ENCODE data around the gene TMC6.
A peak's percentile ranks its signal among the peaks of the same experiment; 100 is the strongest.
"Not testable (repeated sequence)": the region's sequence is repeated elsewhere in the genome, so short reads cannot be mapped to it uniquely, and the experiment has no call there.

TMC6 gene, protein sequence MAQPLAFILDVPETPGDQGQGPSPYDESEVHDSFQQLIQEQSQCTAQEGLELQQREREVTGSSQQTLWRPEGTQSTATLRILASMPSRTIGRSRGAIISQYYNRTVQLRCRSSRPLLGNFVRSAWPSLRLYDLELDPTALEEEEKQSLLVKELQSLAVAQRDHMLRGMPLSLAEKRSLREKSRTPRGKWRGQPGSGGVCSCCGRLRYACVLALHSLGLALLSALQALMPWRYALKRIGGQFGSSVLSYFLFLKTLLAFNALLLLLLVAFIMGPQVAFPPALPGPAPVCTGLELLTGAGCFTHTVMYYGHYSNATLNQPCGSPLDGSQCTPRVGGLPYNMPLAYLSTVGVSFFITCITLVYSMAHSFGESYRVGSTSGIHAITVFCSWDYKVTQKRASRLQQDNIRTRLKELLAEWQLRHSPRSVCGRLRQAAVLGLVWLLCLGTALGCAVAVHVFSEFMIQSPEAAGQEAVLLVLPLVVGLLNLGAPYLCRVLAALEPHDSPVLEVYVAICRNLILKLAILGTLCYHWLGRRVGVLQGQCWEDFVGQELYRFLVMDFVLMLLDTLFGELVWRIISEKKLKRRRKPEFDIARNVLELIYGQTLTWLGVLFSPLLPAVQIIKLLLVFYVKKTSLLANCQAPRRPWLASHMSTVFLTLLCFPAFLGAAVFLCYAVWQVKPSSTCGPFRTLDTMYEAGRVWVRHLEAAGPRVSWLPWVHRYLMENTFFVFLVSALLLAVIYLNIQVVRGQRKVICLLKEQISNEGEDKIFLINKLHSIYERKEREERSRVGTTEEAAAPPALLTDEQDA

DNA sequence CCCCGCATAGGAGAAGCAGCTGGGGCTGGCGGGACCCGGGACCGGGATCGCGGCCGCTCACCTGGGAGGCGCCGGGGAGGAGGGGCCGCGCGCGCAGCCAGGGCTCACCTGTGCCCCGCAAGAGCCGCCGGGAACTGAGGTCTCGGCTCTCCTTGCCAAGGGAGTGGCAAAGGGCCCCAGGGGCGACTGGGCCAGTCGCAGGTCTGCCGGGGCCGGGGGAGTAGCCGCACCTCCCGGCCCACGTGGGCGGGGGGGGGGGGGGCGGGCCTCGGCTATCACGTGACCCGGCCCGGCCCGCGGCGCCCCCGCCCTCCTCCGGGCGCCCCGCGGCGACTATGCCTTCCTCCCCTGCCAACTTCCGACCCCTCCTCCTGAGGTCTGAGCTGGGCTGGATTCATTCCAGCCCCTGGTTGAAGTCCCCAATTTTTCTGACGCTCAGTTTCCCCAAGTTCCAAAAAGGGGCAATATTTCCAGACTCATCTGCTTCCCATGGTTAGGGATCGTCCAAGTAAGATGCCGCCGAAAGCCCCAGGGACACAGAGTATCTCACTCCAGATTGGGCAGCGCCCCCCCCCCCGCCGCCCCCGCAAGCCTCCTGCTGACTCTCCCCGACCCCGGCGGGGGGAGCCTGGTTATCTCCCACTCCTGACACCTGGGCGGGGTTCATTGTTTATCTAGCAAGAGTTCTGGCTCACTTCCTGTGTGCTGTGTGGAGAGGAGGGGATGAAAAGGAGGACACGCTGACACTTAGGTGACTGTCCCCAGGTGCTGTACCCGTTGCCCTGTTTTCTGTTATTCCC is at the start of gene TMC6:
TSS of gene TMC6 (minus strand) at position 205 of the 800 bp plus-strand sequence. CDS start 1,923 bp downstream, outside the sequence.
- peak; percentile 82 for DNase-seq

DNA sequence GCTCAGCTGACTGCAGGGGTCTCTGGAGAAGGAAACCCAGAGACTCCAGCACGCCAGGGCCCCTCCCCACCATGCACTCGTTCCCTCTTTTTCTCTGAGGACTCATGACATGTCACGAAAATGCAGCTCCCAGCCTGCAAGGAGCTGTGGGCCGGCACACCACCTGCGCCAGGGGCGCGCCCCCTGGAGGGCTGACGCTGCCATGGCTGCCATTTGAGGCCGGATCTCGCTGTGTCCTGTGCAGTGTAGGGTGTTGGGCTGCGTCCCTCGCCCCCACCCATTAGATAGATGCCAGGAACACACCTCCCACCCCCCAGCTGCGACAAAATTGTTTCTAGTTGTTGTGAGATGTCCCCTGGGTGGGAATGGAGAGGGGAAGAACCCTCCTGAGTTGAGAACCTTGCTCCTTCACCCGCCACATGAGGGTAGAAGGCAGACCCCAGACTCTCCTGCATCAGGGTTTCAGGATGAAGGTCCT is 48.0 kb upstream of the TMC6 start:
- peak; percentile 42 for DNase-seq

DNA sequence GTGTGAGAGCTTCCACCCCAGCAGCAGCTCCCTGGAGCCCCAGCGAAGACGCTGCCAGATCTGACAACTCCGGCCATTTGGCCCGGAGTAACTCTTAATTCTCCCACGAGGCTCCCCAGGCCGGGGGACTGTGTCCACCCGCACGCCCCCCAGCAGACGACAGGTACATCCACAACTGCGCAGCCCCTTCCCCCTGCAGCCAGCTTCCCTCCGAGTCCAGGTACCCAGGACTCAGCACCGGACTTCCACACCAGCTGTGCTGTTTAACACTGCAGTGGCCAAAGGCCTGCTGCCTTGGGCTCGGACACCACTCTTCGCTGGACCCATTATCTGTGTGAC is 47.1 kb upstream of the TMC6 start:
- no peak for DNase-seq

DNA sequence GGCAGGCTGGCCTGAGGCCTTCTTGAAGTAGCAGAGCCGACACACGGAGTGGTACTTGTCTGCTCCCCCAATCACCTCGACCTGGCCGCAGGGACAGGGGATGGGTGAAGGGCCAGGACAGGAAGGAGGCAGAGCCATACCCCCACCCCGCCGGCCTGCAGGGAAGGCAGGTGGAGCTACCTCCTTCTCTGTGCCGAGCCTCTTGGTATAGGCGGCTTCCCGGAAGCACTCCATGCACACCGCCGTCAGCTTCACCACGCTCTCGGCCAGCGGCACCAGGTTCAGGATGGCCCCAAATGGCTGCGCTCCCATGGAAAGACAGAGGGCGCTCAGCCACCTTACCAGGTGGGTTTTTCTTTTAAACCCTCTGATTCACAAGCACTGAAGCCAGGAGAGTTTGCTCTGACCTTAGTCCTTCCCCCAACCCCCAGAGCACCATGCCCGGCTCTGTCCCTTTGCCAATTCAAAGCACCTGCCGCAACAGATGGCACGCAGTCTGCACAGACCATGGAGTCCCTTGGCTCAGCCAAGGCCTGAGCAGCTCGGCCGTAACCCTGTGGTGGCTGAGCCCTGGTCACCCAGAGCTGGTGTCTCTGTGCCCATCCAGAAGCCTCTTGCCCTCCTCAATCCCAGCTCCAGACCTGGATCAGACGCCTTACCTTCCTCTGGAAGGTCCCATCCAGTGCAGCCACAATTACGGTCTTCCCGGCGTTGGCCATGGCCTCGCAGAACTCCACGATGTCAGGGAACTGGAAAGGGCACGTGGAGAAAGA is 46.5 kb upstream of the TMC6 start:
- DNase-seq: no peak

DNA sequence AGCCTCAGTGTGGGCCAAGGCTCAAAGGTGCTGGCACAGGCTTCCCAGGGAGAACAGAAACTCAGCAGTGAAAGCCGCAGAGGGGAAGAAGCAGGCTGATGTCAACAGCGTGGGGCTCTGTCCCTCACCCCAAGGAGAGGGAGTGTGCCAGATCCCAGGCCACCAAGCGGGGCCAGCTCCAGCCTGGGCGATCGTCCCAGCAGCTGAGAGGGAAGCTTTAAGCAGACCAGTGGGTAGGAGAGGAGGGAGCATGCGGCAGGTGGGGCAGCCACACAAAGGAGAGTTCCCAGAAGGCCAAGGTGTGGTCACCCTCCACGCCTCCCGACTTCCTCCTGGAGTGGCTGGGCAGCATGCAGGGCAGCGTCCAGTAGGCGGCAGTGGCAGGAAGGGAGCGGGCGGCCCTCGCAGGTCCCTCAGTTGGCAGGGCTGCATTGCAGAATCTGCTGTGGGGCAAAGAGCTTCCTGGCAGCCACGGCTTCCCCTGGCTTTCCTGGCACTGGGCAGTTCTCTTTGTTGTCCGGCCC is 45.9 kb upstream of the TMC6 start:
- DNase-seq: no peak

DNA sequence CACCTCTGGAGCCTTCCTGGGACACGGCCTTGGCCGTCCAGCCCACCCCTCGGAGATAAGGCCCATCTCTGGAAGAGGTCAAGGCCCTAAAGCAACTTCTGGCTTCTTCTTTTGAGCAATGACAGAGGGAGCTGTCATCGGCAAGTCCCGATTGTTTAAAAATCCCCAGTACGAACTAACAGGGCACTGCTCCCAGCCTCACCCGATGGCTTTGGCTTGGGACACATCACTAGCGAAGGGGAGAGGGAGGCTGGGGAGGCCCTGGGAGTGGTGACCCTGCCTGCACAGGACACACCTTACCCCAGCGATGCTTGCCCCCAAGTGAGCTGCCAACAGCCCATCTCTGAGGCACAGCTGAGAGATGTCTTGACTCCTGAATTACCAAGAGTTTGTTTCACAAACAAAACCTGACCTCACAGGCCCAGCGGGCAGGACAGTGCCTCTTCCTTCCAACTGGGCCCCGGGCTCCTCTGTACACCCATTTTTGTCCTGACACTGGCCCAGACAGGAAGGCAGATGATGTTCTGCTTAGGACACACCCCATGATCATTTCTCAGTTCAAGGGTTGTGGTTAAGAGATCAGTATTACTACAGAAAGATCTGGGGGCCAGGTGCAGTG is 44.7 kb upstream of the TMC6 start:
- no peak for DNase-seq

DNA sequence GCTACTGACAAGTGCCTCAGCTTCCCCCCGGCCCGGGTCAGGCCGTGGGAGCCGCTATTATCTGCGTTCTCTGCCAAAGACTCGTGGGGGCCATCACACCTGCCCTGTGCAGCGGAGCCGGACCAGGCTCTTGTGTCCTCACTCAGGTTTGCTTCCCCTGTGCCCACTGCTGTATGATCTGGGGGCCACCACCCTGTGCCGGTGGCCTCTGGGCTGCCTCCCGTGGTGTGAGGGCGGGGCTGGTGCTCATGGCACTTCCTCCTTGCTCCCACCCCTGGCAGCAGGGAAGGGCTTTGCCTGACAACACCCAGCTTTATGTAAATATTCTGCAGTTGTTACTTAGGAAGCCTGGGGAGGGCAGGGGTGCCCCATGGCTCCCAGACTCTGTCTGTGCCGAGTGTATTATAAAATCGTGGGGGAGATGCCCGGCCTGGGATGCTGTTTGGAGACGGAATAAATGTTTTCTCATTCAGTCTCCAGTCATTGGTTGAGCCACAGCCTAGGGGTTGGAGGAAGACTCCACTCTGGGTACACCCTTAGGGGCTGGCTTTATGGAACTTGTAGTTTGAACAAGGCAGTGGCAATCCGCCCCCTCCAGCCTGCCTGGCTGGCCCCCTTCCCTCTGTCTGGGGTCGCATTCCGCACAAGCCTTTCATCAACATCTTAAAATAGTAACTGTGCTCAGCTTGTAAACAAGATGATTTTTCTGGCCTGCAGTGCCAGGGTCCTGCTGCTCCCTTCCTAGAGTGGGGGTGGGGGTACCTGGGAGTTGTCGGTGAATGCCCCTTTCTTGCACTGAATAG is 43.9 kb upstream of the TMC6 start:
- no peak for DNase-seq

DNA sequence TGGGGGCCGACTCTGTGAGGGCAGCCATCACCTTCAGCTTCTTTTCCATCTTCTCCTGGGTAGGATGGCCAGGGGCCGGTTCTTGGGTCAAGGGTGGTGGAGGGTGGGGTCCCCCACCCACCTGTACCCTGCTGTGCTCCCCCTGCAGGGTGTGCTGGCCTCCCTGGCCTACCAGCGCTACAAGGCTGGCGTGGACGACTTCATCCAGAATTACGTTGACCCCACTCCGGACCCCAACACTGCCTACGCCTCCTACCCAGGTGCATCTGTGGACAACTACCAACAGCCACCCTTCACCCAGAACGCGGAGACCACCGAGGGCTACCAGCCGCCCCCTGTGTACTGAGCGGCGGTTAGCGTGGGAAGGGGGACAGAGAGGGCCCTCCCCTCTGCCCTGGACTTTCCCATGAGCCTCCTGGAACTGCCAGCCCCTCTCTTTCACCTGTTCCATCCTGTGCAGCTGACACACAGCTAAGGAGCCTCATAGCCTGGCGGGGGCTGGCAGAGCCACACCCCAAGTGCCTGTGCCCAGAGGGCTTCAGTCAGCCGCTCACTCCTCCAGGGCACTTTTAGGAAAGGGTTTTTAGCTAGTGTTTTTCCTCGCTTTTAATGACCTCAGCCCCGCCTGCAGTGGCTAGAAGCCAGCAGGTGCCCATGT is 43.2 kb upstream of the TMC6 start:
- DNase-seq: not testable (repeated sequence)

DNA sequence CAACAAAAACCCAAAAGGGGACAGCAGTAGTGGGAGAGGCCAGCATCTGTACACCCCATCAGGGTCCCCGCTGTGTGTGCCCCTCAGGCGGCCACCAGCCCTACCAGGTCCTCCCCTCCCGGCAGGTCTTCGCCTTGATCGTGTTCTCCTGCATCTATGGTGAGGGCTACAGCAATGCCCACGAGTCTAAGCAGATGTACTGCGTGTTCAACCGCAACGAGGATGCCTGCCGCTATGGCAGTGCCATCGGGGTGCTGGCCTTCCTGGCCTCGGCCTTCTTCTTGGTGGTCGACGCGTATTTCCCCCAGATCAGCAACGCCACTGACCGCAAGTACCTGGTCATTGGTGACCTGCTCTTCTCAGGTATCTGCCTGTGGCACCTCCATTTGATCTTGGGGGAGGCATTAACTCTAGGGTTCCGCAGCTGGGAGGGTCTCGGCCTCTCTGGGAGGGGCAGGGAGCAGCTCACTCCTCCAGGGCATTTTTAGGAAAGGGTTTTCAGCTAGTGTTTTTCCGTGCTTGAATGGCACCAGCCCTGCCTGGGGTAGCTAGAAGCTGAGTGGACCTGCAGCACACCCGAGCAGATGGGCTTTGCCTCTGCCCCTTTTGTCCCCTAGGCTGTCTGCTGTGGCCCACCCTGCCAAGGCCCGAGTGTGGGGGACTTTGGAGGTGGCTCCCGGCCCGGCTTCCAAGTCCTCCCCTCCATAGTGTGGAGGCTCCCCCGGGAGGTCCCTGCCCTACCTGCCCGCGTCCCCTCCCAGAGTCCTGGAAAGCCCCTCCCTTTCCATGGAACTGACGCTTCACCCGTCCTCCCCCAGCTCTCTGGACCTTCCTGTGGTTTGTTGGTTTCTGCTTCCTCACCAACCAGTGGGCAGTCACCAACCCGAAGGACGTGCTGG is 42.4 kb upstream of the TMC6 start:
- no peak for DNase-seq

DNA sequence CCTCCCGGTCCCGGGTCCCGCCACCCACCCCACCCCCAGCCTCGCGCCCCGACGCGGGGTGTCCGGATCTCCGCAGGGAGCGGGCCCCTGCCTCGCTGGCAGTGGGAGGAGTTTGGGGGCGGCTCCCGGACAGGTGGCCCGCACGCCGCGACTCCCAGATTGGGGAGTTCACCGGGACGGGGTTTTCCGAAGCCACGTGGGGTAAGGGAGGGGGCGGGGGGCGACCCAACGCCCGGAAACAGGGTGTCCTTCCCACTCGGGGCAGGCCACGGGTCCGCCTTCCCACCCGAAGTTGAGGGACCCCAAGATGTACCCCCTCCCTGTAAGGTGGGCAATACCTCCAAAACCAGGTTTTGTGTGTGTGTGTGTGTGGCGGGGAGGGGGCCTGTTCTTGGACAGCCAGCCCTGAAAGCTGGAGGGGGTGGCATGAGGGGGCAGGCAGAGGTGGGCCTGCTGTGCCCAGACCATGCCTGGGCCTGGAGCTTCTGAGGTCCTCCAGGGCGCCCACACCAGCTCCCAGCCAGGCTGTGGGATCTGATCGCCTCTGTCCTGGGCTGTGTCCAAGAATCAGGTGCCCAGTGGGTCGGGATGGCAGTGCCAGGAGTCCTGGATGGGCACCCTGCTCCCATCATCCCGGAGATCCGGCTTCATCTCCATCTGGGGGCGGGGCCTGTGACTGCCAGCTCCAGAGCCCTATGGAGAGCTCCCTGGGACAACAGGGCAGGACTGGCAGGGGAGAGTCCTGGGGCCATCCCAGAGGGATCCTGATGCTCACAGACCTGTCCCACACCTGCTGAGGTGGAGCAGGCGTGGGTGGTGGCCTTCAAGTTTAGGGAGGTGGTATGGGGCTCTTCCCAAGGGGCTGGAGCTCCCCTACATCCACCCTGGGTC is 40.6 kb upstream of the TMC6 start:
- no peak for DNase-seq

DNA sequence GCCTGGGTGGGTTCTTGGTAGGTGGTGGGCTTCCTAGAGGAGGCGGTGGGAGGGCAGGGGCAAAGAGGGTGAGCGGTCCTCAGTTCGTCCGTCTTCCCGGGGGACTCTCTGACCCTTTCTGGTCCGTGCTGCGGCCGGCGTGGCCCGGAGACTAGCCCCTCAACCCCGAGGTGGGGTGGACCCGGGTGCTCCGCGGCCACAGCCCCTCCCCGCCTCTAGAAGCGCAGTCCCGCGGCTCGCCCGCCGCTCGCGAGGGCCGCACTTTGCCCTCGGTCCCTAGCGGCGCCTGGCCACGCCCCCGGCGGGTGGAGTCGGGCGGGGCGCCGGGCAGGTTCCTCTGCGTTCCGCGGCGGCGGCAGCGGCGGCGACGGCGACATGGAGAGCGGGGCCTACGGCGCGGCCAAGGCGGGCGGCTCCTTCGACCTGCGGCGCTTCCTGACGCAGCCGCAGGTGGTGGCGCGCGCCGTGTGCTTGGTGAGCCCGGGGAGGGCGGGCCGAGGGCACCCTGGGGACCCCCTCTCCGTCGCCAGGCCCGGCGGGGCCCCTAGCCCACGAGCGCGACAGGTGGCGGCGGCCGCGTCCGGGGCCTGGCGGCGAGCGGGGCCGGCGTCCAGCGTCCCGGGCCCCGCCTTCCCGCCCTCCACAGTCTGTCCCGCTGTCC is 39.8 kb upstream of the TMC6 start, which contains the start of gene SYNGR2:
TSS of gene SYNGR2 (plus strand) at position 340 of the 661 bp plus-strand sequence. CDS start at position 376, 36 bp downstream.
- peak; percentile 77 for DNase-seq

DNA sequence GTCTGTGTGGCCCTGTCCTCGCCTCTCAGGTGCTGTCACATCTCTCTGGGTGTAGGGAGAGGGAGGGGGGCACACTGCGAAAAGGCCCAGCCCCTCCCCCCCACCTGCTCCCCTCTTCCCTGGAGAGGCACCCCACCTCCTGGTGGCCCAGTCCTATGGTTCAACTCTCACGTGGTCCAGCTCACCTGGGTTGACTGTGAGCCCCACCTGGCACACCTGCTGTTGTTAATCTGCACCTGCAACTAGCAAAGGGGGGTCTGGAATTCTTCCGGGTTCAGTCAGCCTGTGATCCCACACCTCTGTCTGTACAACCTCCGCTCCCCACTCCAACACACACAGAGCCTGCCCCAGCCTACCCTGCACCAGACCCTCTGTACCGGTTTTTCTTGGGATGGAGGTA is 37.9 kb upstream of the TMC6 start:
- DNase-seq: no peak

DNA sequence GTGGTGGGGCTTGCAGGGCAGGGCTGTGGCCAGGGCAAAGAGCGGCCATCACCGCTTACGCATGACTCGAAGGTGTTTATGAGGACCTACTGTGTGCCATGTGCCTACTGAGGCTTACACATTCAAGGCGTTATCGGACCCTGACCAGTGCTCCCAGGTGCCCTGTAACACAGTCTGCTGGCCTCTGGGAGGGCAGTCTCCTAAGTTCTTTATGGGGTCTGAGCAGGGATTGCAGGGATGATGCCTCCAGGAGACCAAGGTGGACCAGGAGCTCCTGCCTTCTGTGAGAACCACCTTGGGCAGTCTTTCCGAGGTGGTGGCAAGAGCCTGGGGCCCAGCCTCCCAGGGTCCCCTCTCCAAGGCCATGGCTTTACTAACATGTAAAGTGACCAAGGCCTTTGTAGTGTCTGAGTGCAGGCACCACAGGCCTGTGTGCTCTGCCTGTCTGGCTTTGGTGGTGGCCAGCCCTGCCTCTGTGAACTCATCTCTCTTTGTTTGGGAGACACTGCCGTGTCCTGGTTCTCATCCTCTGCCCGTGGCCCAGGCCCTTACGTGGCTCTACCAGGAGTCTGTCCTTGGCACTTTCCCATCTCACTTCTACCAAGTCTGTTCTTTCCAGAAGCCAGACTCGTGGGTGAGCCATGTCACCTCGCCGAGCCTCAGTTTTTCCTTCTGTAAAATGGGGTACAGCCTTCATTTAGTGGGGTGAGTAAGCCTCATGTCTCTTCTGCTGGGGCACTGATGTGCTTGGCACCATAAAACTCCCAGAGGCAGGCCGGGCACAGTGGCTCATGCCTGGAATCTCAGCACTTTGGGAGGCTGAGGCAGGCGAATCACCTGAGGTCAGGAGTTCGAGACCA is 36.4 kb upstream of the TMC6 start:
- no peak for DNase-seq

DNA sequence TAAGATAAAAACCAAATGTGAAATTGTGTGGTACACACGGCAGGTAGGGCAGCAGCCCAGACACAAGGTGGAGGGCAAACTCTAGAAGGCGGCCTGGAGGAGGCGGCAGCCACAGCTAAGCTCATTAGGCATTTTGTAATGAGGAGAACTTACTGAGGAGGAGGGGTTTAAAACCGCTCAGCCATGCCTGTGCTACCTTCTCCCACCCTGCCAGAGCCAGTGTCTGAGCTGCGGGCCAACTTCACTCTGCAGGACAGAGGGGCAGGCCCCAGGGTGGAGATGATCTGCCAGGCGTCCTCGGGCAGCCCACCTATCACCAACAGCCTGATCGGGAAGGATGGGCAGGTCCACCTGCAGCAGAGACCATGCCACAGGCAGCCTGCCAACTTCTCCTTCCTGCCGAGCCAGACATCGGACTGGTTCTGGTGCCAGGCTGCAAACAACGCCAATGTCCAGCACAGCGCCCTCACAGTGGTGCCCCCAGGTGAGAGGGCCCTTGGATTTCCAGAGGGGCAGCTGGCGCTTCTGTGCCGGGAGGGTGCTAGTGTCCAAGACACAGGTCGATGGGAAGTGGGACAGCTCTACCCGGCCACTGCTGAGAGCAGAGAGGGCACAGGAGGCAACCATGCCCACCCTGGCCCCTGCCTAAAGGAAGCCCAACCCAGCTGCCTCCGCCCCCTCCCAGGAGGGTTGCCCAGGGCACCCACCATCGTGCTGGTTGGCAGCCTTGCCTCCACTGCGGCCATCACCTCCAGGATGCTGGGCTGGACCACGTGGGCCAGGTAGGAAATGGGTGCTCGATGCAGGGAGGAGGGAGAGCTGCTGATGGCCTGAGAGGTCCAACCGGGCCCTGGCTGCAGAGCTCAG is 35.6 kb upstream of the TMC6 start:
- no peak for DNase-seq

DNA sequence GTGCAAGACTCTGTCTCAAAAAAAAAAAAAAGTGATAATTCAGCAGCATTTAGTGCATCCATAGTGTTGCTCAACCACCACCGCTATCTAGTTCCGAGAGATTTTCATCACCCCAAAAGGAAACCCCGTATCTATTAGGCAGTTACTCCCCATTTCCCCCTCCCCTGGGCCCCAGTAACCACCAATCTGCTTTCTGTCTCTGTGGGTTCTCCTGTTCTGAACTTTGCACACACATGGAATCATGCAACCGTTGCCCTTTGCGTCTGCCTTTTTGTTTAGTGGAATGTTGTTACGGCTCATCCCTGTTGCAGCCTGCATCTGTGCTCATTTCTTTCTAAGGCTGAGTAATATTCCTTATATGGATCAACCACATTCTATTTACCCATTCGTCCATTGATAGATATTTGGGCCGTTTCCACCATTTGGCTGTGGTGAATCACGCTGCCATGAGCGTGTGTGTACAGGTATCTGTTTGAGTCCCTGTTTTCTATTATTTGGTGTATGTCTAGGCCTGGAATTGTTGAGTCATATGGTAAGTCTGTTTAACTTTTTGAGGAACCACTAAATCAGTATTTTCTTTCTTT is 31.1 kb upstream of the TMC6 start:
- no peak for DNase-seq

Measured in GDM1 (cell line).